Liver (tissue), 3 donors: ENCODE results near the gene GPM6B.

ENCODE experiments used
- CTCF ChIP-seq: fragments of 150-350 bp; IDR thresholded peaks from 2 replicates; pipeline ENCODE4 v1.5.1; 2017; ENCODE audit warnings: improper control_type of control experiment, low read depth, low read length; ENCODE audit not compliant: missing input control
- FOXA2 ChIP-seq: IDR thresholded peaks from 2 replicates; pipeline ENCODE4 v1.6.1; 2016; ENCODE audit warnings: antibody characterized with exemption
- GABPA ChIP-seq, 2 donors: IDR thresholded peaks in 1 of 2; conservative IDR thresholded peaks in 1 of 2; 2 replicates each; pipeline ENCODE4 v1.6.1; 2016; ENCODE audit warnings: antibody characterized with exemption in 2 of 2, mild to moderate bottlenecking in 1 of 2, moderate library complexity in 1 of 2
- HNF4G ChIP-seq: IDR thresholded peaks from 2 replicates; pipeline ENCODE4 v1.6.1; 2016; ENCODE audit warnings: antibody characterized with exemption
- REST ChIP-seq: IDR thresholded peaks from 2 replicates; pipeline ENCODE4 v1.6.1; 2016; ENCODE audit warnings: antibody characterized with exemption, mild to moderate bottlenecking
- SP1 ChIP-seq: IDR thresholded peaks from 2 replicates; pipeline ENCODE4 v1.6.1; 2018; ENCODE audit warnings: antibody characterized with exemption, mild to moderate bottlenecking
- YY1 ChIP-seq: IDR thresholded peaks from 2 replicates; pipeline ENCODE4 v1.6.1; 2016; ENCODE audit warnings: antibody characterized with exemption, mild to moderate bottlenecking
- TF ChIP-seq, protein P1 (sequence below): IDR thresholded peaks from 2 replicates; pipeline ENCODE4 v1.6.1; 2016; ENCODE audit warnings: antibody characterized with exemption
- donor health status: healthy.
- donor health status: healthy.

- TF ChIP-seq CTCF = no peak
- TF ChIP-seq GABPA (IDR thresholded peaks at IDR 0.05 in 1 of 2, conservative IDR thresholded peaks at IDR 0.05 in 1 of 2) = no peak
- no peak for TF ChIP-seq YY1
- no peak for TF ChIP-seq REST
- TF ChIP-seq HNF4G = no peak
- TF ChIP-seq, protein P1, sequence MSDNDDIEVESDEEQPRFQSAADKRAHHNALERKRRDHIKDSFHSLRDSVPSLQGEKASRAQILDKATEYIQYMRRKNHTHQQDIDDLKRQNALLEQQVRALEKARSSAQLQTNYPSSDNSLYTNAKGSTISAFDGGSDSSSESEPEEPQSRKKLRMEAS = no peak
- no peak for TF ChIP-seq SP1
- no peak for TF ChIP-seq FOXA2
These were observed 47.4 kb upstream of the GPM6B start for GRCh38 chrX:13864264-13864663.
